ENCODE measurements around the gene SCN5A.

DNA sequence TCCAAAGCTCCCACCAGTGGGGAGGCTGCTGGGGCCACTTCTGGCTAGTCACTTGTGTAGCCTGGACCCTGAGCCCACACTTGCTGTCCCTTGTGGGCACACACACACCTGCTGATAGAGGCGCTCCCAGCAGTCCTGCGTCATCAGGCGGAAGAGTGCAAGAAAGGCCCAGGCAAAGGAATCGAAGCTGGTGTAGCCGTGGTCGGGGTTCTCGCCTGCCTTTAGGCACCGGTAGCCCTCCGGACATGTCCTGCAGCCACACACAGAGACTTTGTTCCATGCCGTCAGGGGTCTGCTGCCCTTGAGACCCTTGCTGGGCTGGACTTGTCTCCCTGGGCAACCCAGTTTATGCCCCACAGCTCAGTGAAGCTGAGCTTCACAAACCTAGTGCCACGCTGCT is 42.9 kb downstream of the SCN5A start:
- TF ChIP-seq, protein P1, sequence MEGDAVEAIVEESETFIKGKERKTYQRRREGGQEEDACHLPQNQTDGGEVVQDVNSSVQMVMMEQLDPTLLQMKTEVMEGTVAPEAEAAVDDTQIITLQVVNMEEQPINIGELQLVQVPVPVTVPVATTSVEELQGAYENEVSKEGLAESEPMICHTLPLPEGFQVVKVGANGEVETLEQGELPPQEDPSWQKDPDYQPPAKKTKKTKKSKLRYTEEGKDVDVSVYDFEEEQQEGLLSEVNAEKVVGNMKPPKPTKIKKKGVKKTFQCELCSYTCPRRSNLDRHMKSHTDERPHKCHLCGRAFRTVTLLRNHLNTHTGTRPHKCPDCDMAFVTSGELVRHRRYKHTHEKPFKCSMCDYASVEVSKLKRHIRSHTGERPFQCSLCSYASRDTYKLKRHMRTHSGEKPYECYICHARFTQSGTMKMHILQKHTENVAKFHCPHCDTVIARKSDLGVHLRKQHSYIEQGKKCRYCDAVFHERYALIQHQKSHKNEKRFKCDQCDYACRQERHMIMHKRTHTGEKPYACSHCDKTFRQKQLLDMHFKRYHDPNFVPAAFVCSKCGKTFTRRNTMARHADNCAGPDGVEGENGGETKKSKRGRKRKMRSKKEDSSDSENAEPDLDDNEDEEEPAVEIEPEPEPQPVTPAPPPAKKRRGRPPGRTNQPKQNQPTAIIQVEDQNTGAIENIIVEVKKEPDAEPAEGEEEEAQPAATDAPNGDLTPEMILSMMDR (optimal IDR thresholded peaks at IDR 0.05 in 1 of 3, IDR thresholded peaks at IDR 0.05 in 1 of 3, conservative IDR thresholded peaks at IDR 0.05 in 1 of 3; ENCODE audit: extremely low read depth in 1 of 3, insufficient read depth in 2 of 3, low read length in 3 of 3): no peak
- TF ChIP-seq EZH2 (IDR thresholded peaks at IDR 0.05; ENCODE audit: low read length): no peak
